HL-60 (cell line): Measurements from ENCODE around the gene COMMD7.

Experiments
- DNase-seq, 2 experiments: peaks; one replicate each; pipeline ENCODE4 v3.0.0-alpha.2; 2010 to 2020; ENCODE audit warnings: low read depth in 1 of 2, low spot score in 1 of 2
- H3K27ac ChIP-seq: fragments of 250-450 bp; sonication (Bioruptor Pico); replicated peaks from 2 replicates; pipeline ENCODE4 v1.5.1; 2020; ENCODE audit warnings: mild to moderate bottlenecking, moderate library complexity
- H3K27me3 ChIP-seq: fragments of 250-450 bp; sonication (Bioruptor Pico); 2 replicates; pipeline ENCODE4 v1.5.1; 2021; ENCODE audit warnings: mild to moderate bottlenecking, moderate library complexity; ENCODE audit not compliant: insufficient read depth, poor library complexity, severe bottlenecking
- H3K4me3 ChIP-seq: replicated peaks from 2 replicates; pipeline ENCODE4 v1.5.1; 2011; ENCODE audit warnings: mild to moderate bottlenecking, control low read depth, low read length; ENCODE audit not compliant: insufficient read depth
- CTCF ChIP-seq: IDR thresholded peaks from one replicate; pipeline ENCODE4 v1.5.1; 2011; ENCODE audit warnings: low read length, control low read depth, inconsistent platforms; ENCODE audit not compliant: insufficient read depth
- GABPA ChIP-seq: IDR thresholded peaks from 2 replicates; pipeline ENCODE4 v1.6.1; 2012; ENCODE audit warnings: low read depth
- POLR2AphosphoS5 ChIP-seq: IDR thresholded peaks from 2 replicates; pipeline ENCODE4 v1.6.1; 2012; ENCODE audit warnings: low read depth
- REST ChIP-seq: IDR thresholded peaks from 2 replicates; pipeline ENCODE4 v1.6.1; 2012; ENCODE audit warnings: low read depth; ENCODE audit not compliant: insufficient replicate concordance
- SPI1 ChIP-seq: IDR thresholded peaks from 2 replicates; pipeline ENCODE4 v1.6.1; 2012; ENCODE audit warnings: low read depth, mild to moderate bottlenecking, borderline replicate concordance

Gene COMMD7

GRCh38 chr20:32661820-32662528 is 81.3 kb downstream of the COMMD7 start:
- Histone ChIP-seq H3K4me3 (no peak overlapping the region), H3K27me3 (no peaks in the 10 kb centered on the region), H3K27ac (no peak overlapping the region)
- no peak for DNase-seq
- TF ChIP-seq REST (no peak), POLR2AphosphoS5 (no peak), CTCF (no peak), GABPA (no peak), SPI1 (no peak)

GRCh38 chr20:32660661-32661060 is 82.6 kb downstream of the COMMD7 start:
- Histone ChIP-seq H3K27me3 (no peaks in the 10 kb centered on the region), H3K4me3 (no peak overlapping the region), H3K27ac (no peak overlapping the region)
- no peak for DNase-seq
- TF ChIP-seq GABPA (no peak), SPI1 (no peak), REST (no peak), POLR2AphosphoS5 (no peak), CTCF (no peak)

GRCh38 chr20:32656827-32657226 is 86.4 kb downstream of the COMMD7 start:
- DNase-seq: no peak
- no peak overlapping the region for H3K27ac ChIP-seq
- H3K4me3 ChIP-seq: no peak overlapping the region
- no peaks in the 10 kb centered on the region for H3K27me3 ChIP-seq
- TF ChIP-seq GABPA (no peak), REST (no peak), SPI1 (no peak), CTCF (no peak), POLR2AphosphoS5 (no peak)
